ENCODE data around the gene ATP5F1D.

- TF ChIP-seq POLR2A (IDR thresholded peaks at IDR 0.05) (no peak), CTCF (IDR thresholded peaks at IDR 0.05) (no peak), EP300 (IDR thresholded peaks at IDR 0.05) (no peak)
These were observed 35.5 kb downstream of the ATP5F1D start for GRCh38 chr19:1277061-1277460.

Measured in upper lobe of left lung (tissue), 4 donors.